Activated CD4-positive, alpha-beta T cell treated with anti-CD3 and anti-CD28 coated beads, Interleukin-2, Interleukin-4, amounts not matched to agents 100 ng/mL and 50 ng/mL, durations not matched to agents 16 hours and 8 hours (primary cell): ENCODE data around the gene LDHAL6A.
A peak's percentile ranks its signal among the peaks of the same experiment; 100 is the strongest.
"Not testable (repeated sequence)": the region's sequence is repeated elsewhere in the genome, so short reads cannot be mapped to it uniquely, and the experiment has no call there.

ENCODE experiments used
- DNase-seq: peaks from one replicate; pipeline ENCODE4 v3.0.0-alpha.2; 2020; ENCODE audit warnings: low spot score

Gene LDHAL6A

GRCh38 chr11:18455686-18456372 lies at the start of gene LDHAL6A:
Gene LDHAL6A (plus strand): TSS chr11:18455856. CDS start chr11:18456681, 825 bp downstream.
- no peak for DNase-seq

- DNase-seq, result not testable (repeated sequence)
These were observed 48.3 kb upstream of the LDHAL6A start for GRCh38 chr11:18407400-18407799.

GRCh38 chr11:18408558-18409291 lies 46.9 kb upstream of the LDHAL6A start:
- DNase-seq, result peak; percentile 19

GRCh38 chr11:18416459-18416858 lies 39.2 kb upstream of the LDHAL6A start:
- no peak for DNase-seq

GRCh38 chr11:18419040-18419439 lies 36.6 kb upstream of the LDHAL6A start:
- no peak for DNase-seq

GRCh38 chr11:18420067-18420466 lies 35.6 kb upstream of the LDHAL6A start:
- DNase-seq, result no peak

- DNase-seq, result no peak
These were observed 28.4 kb upstream of the LDHAL6A start for GRCh38 chr11:18427240-18427639.

GRCh38 chr11:18429332-18429731 lies 26.3 kb upstream of the LDHAL6A start:
- no peak for DNase-seq

- DNase-seq, result no peak
These were observed 17.0 kb upstream of the LDHAL6A start for GRCh38 chr11:18438691-18439090.

GRCh38 chr11:18449251-18449650 lies 6.4 kb upstream of the LDHAL6A start:
- no peak for DNase-seq

- DNase-seq, result no peak
These were observed 2.7 kb upstream of the LDHAL6A start for GRCh38 chr11:18452927-18453326.

GRCh38 chr11:18457450-18457849 lies 1.8 kb downstream of the LDHAL6A start:
- no peak for DNase-seq

- DNase-seq, result no peak
These were observed 4.0 kb downstream of the LDHAL6A start for GRCh38 chr11:18459634-18460033.

- no peak for DNase-seq
These were observed 6.3 kb downstream of the LDHAL6A start for GRCh38 chr11:18461909-18462308.

GRCh38 chr11:18463439-18463838 lies 7.8 kb downstream of the LDHAL6A start:
- no peak for DNase-seq

GRCh38 chr11:18466402-18466801 lies 10.7 kb downstream of the LDHAL6A start:
- DNase-seq, result no peak

- DNase-seq, result peak; percentile 51
These were observed 12.4 kb downstream of the LDHAL6A start for GRCh38 chr11:18468059-18468458.

GRCh38 chr11:18468961-18469360 lies 13.3 kb downstream of the LDHAL6A start:
- peak; percentile 57 for DNase-seq

- peak; percentile 66 for DNase-seq
These were observed 16.3 kb downstream of the LDHAL6A start for GRCh38 chr11:18471995-18472394.

GRCh38 chr11:18472587-18472986 lies 16.9 kb downstream of the LDHAL6A start:
- DNase-seq, result no peak

- DNase-seq, result no peak
These were observed 23.4 kb downstream of the LDHAL6A start for GRCh38 chr11:18479063-18479462.

GRCh38 chr11:18485913-18486528 lies 30.4 kb downstream of the LDHAL6A start:
- DNase-seq, result no peak

- DNase-seq, result no peak
These were observed 34.7 kb downstream of the LDHAL6A start for GRCh38 chr11:18490319-18490718.
